NCI-H2081 treated with DMSO at 0.1 percent for 48 hours (cell line): ENCODE data around the gene GRP.
"Not testable (repeated sequence)": the region's sequence is repeated elsewhere in the genome, so short reads cannot be mapped to it uniquely, and the experiment has no call there.

ENCODE experiments used
- DNase-seq: peaks from one replicate; lab custom pipeline; 2025; lab: John Stamatoyannopoulos, UW

GRP gene

DNA sequence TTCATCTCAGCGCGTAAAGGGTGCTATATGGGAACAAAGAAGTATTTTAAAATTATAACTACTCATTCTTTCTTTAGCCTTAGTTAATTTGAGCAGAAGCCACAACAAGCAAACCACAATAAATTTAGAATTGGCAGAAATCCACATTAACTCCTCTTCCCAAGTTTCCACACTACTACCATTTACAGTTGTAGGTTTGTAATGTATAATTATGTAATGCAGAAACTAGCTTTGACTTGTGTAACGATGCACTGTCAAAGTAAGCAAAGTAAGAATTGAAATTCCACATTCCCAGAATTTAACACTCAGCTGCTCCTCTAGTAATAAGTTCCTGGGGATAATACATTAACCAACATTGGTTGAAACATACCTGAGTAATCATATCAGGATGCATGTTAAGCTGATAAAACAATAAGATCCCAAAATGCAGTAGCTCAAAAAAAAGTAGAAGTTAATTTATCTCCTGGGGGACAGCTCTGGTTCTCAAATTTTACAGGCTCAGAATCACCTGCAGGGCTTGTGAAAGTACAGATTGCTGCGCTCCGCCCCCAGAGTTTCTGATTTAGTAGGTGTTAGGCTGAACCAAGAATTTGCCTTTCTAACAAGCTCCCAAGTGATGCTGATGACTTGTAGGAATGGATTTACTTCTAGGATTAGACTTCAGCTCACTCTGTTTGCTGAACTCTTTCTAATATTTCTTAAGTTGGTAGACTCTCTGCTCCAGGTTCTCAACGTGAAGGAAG lies 9.9 kb downstream of the GRP start:
- DNase-seq: no peak

DNA sequence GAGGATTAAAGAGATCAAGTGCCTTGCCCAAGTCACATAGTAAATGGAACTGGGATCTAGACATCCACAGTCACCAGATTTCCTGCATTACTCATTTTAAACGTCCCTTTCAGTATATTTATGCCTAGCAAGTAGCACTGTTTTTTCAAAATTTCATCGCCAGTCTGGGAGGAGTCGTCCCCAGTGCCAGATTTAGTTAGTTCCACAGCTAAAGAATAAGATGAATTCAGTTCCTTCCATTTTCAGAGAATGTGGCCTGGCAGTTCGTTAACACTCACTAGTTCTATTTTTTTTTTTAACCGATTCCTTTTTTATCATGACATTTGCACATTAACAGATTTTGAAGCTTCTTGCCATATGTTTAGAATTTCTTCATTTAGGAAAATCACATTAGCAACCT lies 11.2 kb downstream of the GRP start:
- DNase-seq: no peak

DNA sequence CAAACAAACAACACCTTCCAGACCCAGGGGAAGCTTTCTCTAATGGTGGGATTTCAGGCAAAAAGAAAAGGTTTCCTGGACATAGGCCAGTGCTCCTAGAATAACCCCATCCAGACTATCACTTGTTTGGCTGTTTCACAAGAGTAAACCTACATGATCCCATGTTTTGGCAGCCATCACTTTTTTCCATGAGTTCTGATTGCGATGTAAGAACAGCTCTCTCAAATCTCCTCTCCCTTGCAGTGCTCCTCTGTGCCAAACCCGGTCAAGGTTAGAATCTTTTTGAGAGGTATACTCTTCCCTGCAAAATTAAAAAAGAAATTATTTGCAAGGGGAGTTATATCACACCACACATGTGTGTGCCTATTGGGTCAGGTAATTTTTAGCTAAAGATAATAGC lies 11.9 kb downstream of the GRP start:
- no peak for DNase-seq

DNA sequence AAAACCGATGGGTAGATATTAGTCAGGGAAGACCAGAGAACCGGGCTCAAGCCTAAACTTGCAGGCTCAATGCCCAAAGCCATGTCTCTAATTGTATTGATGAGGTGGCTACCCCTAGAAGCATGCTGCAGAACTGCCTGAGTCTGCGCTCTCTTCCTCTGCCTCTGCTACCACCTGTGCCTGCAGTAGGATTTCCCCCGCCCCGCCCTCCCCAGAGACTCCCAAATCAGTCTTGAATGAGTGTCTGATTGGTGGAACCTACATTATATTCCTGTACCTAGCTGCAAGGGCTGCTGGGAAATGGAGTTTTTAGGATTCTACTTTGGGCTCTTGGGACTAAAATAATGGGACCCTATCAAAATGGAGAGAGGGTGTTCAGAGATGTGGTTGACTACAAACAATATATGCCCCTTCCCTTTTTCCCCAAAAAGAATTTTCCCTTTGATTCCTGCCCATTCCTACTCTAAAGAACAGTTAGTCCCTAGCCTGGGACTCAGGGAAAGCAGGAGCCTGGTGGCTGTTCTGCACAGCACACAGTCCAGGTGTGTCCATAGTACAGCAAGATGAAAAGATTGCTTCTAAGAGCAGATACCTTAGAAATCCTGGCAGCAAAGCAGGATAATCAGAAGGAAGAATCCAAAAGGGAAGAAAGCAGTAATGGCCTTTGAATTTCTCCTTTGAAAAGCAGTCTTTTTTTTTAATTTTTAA lies 12.5 kb downstream of the GRP start:
- no peak for DNase-seq

DNA sequence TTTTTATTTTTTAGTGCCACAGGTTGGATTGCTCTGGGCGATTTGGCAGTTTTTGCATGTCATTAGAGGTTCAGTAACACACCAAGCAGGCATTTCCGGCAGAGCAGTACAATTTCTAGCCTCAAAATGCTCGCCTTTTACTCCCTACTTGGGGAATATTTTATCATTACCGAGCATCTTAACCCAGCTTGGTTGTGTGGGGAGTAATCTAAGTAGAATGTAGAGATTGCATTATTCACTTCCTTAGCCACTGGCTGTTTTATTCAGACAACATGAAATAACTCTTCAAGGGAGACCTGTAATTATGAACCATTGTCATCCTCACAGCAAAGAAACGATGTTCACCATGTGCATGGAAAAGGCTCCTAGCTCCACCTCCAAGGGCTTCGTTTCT lies 13.1 kb downstream of the GRP start:
- no peak for DNase-seq

DNA sequence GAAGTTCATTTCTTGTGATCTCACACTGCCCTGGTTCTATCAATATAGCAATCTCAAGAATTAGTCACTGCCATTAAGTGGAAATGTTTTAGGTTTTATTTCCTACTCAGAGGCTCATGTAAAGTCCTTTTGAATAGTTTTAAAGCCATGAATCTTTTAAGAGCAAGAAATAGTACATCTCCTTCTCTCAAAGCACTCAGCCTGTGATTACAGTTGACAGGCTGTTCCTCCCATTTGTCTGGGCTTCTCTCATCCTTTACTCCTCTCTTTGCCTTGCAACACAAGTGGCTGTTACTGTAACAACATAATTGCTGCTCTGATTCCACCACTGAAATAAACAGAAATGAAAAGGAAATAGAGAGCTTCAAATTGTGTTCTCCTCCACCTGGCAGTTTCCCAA lies 18.4 kb downstream of the GRP start:
- DNase-seq: no peak

DNA sequence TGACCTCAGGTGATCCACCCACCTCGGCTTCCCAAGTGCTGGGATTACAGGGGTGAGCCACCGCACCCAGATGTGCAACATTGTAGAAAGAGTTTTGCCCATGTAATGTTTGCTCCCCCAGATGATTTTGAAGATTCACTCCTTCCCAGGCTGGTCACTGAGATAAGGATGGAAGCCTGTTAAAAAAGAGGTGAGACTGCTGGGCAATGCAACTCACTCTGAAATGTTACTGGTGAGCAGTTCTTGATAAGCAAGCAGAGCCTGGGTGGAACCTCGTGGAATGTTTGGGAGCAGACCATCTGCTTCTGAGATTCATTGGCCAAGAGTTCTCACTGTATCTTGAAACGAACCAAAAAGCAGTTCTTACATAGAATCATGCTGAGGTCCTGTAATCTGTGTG lies 19.7 kb downstream of the GRP start:
- DNase-seq: no peak

DNA sequence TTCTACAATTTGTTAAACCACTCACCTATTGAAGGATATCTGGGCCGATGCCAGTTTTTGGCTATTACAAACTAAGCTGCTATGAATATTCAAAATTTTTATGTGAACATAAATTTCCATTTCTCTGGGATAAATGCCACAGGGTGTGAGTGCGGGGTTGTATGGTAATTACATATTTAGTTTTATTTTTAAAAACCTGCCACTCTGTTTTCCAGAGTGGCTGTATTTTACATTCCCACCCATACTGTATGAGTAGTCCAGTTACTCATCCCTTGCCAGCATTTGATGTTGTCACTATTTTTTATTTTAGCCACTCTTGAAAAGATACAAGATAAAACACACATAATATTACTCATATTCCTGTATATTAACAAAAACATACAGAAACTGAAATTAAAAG lies 22.9 kb downstream of the GRP start:
- no peak for DNase-seq

DNA sequence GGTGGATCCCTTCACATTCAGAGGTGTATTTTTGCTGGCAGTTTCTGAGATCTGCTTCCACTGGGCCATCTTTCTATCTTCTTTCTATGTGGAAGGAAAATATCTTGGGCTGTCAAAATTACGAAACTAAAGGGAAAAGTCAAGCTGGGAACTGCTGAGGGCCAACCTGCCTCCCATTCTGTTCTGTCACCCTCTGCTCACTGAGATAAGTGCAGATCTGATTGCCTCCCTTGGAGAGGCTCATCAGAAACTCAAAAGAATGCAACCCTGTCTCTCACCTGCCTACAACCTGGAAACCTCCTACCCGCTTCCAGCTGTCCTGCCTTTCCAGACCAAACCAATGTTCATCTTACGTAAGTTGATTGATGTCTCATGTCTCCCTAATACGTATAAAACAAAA lies 26.8 kb downstream of the GRP start:
- DNase-seq: no peak

DNA sequence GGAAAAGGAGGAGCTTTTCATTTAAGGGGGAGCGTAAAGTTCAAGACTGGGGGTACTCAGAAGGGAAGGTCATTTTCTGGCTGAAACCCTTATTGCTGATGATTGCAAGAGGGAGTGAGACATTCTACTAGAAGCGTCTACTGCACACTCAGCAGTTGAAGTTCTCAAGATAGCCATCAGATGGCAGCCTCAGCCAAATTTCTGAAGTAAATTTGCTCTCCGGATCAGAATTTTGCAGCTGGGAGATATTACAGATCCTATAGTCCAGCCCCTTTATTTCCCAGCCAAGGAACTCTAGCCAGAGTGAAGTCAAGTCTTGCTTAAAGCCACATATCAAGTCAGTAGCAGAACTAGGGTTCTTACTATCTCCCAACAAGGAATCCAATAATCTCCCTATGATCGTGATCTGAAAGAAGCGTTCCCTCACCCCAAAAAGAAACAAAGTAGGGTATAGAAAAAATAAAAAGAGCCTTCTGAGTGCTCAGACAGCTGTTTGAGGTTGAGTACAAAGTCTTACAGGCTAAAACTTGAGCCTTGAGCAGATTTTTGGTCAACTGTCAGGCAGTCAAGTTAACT lies 29.3 kb downstream of the GRP start:
- DNase-seq: peak; percentile 23

DNA sequence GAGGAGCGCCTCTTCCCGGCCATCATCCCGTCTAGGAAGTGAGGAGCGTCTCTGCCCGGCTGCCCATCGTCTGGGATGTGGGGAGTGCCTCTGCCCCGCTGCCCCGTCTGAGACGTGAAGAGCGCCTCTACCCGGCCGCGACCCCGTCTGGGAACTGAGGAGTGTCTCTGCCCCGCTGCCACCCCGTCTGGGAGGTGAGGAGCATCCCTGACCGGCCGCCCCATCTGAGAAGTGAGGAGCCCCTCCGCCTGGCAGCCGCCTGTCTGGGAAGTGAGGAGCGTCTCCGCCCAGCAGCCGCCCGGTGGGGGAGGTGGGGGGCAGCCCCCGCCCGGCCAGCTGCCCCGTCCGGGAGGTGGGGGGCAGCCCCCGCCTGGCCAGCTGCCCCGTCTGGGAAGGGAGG lies 35.5 kb downstream of the GRP start:
- DNase-seq: not testable (repeated sequence)

DNA sequence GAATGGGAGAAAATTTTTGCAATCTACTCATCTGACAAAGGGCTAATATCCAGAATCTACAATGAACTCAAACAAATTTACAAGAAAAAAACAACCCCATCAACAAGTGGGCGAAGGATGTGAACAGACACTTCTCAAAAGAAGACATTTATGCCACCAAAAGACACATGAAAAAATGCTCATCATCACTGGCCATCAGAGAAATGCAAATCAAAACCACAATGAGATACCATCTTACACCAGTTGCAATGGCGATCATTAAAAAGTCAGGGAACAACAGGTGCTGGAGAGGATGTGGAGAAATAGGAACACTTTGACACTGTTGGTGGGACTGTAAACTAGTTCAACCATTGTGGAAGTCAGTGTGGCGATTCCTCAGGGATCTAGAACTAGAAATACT lies 41.9 kb downstream of the GRP start:
- DNase-seq: not testable (repeated sequence)

DNA sequence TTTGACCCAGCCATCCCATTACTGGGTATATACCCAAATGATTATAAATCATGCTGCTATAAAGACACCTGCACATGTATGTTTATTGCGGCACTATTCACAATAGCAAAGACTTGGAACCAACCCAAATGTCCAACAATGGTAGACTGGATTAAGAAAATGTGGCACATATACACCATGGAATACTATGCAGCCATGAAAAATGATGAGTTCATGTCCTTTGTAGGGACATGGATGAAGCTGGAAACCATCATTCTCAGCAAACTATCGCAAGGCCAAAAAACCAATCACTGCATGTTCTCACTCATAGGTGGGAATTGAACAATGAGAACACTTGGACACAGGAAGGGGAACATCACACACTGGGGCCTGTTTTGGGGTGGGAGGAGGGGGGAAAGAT lies 42.3 kb downstream of the GRP start:
- DNase-seq: not testable (repeated sequence)

DNA sequence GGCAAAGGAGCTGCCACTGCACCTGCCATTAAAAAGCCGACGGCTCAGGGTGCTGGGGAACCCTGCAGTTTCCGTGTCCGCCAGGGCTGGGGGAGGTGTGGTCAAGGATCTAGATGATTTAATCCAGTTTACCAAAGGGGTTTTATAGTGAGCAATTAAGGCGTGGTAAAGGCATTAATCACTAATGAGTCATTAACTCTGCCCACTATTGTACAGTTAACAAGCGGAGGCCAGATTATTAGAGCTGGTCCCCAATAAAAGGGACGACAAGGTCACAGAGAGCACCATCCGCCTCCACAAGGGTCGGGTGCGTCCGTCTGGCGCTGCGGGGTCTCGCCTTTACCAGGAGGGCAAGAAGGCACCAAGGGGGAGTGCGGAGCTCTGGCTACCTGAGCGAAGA lies 43.7 kb downstream of the GRP start:
- no peak for DNase-seq

DNA sequence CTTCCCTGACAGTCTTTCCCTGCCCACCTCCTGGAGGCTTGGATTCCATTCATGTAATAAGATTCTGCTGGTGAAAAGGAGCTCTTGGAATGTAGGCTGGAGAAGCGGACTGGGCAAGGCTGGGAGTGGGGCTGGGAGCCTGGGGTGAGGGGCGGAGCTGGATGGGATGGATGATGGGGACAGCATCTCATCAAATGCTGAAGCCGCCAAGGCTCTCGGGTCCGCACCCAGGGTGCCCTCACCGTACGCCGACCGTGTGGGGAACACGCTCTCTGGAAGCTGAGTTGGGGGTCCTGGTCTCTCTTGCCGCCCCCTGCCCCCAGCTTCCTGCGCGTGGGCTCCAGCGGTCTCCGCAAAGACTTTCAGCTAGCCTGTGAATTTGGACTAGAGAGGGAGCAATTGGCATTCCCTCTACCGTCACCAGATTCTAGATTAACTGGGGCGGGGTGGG lies 44.2 kb downstream of the GRP start:
- no peak for DNase-seq

DNA sequence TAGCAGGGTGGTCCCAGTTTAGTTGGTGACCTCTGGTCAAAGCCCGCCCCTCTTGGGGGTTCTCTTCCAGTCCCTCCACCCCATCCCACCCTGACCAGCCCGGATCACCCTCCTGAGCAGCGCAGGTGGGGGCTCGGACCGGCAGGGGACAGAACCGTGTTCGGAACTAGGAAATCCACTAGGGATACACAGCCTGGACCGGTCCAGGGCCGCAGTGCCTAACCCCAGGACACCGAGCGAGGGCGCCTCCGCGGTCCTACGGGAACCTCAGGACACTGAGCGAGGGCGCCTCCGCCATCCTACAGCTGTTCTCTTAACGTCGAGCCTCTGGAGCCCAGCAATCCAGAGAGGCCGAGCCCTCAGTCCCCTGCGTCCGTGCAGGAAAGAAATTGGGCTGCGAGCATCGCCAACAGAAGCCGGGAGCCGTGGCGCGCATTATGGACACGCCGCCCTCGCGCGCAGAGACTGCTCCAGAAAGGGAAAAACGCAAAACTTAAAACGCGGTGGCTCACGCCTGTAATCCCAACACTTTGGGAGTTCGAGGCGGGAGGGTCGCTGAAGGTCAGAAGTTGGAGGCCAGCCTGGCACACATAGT lies 44.8 kb downstream of the GRP start:
- DNase-seq: no peak

DNA sequence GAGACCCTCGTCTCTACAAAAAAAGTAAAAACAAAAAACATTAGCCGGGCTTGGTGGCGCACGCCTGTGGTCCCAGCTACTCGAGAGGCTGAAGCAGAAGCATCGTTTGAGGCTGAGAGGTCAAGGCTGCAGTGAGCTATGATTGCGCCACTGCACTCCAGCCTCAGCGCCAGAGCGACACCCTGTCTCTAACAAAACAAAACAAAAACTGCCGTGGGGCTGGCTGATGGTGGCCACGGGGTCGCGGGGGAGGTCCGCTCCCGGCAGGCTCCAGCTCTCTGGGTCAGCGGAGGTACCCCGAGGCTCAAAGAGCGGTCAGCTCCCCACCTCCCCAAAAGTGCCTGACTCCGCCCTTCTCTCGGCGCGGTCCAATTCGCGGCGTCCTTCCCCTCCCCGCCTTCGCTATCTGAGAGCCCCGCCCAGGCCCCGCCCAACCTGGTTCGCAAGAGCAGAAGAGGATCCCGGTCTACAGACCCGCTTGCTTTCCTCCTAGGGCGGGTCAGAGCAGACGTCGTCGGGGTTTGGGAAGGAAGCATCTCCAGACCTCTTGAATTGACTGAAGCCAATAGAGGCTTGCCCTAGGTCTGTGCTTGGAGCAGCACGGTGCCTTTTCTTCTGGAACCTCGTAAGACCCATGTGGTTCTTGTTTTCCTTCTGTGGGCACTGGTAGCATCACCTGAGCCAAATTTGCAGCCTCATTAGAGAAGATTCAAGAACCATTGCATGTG lies 45.5 kb downstream of the GRP start:
- peak; percentile 4 for DNase-seq

DNA sequence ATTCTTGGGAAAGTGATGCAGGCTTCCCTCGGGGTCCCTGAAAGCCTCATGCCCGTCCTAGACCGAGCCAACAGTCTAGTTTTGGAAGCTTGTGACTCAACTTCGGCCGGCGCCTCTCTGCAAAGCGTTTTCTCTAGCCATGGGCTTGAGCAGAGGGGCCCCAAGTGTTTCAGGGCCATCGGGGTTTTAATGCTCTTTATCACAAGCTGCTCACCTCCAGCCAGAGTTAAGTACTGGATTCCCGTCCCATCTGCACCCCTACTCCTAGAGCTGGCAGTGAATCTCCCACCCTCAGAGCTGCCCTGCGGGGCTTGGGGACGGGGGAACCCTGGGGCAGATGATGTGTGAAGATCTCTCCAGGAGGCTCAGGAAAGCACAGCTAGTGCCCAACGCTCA lies 46.0 kb downstream of the GRP start:
- no peak for DNase-seq

DNA sequence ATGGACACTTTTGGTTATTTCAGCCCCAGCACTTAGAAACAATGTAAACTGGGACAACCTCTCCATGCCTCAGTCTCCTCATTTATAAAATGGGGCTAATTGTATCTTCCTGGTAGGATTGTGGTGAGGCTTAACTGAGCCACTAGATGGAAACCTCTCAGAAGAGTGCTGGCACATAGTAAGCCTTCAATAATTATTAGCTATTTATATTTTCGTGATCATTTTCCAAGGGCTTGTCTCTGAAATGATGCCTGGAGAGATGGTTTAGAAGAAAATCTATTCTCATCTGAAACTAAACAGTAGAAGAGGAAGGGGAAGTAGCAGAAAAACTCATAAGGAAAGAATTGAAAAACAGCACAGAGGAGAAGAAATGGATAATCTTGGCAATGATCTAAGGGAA lies 46.5 kb downstream of the GRP start:
- DNase-seq: no peak

DNA sequence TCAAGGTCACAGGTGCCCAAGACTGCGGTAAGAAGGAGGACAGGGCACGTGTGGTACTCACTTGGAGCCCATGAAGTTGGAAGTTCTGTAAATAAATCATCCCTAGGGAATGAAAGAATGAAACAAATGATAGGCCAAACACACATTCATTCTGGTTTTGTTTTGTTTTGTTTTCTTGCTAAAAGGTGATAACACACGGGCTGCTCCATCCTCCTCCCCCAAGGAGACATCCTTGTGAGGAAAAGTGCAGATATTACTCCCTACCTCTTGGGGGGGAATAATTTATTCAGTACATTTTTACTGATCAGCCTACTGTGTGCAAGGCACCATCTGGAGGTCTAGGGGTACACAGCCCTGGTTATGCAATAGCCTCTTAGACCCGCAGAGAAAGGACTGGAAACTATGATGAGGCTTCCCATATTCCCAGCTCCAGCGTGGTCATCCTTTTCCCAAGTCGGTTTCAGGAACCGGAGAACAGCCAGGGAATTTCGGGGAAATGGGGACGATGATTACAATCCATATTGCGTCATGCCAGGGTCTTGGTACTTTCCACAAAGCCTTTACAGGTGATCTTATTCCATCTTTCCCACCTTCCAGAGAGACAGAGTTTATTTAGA lies 47.0 kb downstream of the GRP start:
- no peak for DNase-seq

DNA sequence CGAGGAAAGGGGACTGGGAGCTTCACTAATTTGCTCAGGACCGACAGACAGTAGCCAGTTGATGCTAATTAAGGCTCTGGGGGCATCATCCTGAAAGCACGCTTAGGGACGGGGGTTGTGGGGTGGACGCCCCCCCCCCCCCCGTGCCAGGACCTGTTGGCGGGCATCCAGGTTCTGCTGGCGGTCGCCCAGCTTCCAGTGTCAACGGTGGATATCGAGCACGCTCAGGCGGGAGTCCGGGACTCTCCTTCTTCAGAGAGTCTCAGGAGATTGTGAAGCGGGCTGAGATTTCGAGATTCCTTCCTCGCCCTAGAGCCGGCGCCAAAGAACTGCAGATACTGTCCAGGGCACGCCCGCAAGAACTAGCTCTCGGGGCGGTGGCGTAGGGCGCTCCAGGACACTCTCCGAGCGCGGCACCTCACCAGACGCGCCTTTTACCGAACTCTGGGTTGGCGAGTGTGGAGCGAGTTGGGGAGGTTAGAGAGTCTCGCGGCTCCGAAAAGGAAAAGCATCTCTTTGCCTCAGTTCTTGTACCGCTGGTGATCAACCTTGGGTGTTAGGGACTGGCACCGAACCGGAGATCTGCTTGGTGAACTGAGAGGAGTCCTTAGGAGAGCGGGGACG lies 47.7 kb downstream of the GRP start:
- DNase-seq: no peak
